GM21717 (cell line): ENCODE results near the gene TRIM14.

Source experiments
- ATAC-seq: cut with Tn5 transposase; IDR thresholded peaks from one replicate; pipeline ENCODE4 v1.9.1; 2021; ENCODE audit warnings: mild to moderate bottlenecking, moderate library complexity; ENCODE audit not compliant: unreplicated experiment

The TRIM14 gene

GRCh38 chr9:98118640-98119601, at the start of gene TRIM14:
TSS of gene TRIM14 (minus strand) at chr9:98119222. CDS start at chr9:98119188, 34 bp downstream.
- ATAC-seq, result peak; percentile 59

GRCh38 chr9:98168153-98168780, 49.2 kb upstream of the TRIM14 start:
- ATAC-seq, result no peak

GRCh38 chr9:98164912-98165311, 45.9 kb upstream of the TRIM14 start:
- no peak for ATAC-seq

- no peak for ATAC-seq
Measured at GRCh38 chr9:98162613-98163012, 43.6 kb upstream of the TRIM14 start.

GRCh38 chr9:98161851-98162250, 42.8 kb upstream of the TRIM14 start:
- ATAC-seq, result no peak

GRCh38 chr9:98159790-98160189, 40.8 kb upstream of the TRIM14 start:
- ATAC-seq, result no peak

GRCh38 chr9:98159301-98159700, 40.3 kb upstream of the TRIM14 start:
- no peak for ATAC-seq

GRCh38 chr9:98158071-98158831, 39.2 kb upstream of the TRIM14 start:
- no peak for ATAC-seq

GRCh38 chr9:98157372-98157771, 38.4 kb upstream of the TRIM14 start:
- ATAC-seq, result no peak

- ATAC-seq, result no peak
Measured at GRCh38 chr9:98154678-98155077, 35.7 kb upstream of the TRIM14 start.

GRCh38 chr9:98152526-98152925, 33.5 kb upstream of the TRIM14 start:
- no peak for ATAC-seq

- no peak for ATAC-seq
Measured at GRCh38 chr9:98150721-98151120, 31.7 kb upstream of the TRIM14 start.

GRCh38 chr9:98150164-98150563, 31.1 kb upstream of the TRIM14 start:
- ATAC-seq, result no peak

- no peak for ATAC-seq
Measured at GRCh38 chr9:98149422-98149821, 30.4 kb upstream of the TRIM14 start.

GRCh38 chr9:98148486-98148885, 29.5 kb upstream of the TRIM14 start:
- ATAC-seq, result no peak

- no peak for ATAC-seq
Measured at GRCh38 chr9:98147582-98147981, 28.6 kb upstream of the TRIM14 start.

GRCh38 chr9:98146101-98146991, 27.3 kb upstream of the TRIM14 start:
- ATAC-seq, result peak; percentile 55

GRCh38 chr9:98144631-98145030, 25.6 kb upstream of the TRIM14 start:
- no peak for ATAC-seq

GRCh38 chr9:98144076-98144475, 25.1 kb upstream of the TRIM14 start:
- ATAC-seq, result no peak

- ATAC-seq, result no peak
Measured at GRCh38 chr9:98142925-98143481, 24.0 kb upstream of the TRIM14 start.
